BLaER1 (cell line): ENCODE results near the gene CELF5.
"Not testable (repeated sequence)": the region's sequence is repeated elsewhere in the genome, so short reads cannot be mapped to it uniquely, and the experiment has no call there.

Experiments
- H3K27ac ChIP-seq: shearing (Covaris generic); formaldehyde crosslinking; 2 replicates; pipeline ENCODE4 v1.8.1; 2022
- H3K27me3 ChIP-seq: shearing (Covaris generic); formaldehyde crosslinking; 2 replicates; pipeline ENCODE4 v1.8.1; 2022
- H3K36me3 ChIP-seq: shearing (Covaris generic); formaldehyde crosslinking; 2 replicates; pipeline ENCODE4 v1.8.1; 2022
- H3K4me1 ChIP-seq: shearing (Covaris generic); formaldehyde crosslinking; 2 replicates; pipeline ENCODE4 v1.8.1; 2022
- H3K4me2 ChIP-seq: shearing (Covaris generic); formaldehyde crosslinking; 2 replicates; pipeline ENCODE4 v1.8.1; 2022
- H3K4me3 ChIP-seq: shearing (Covaris generic); formaldehyde crosslinking; 2 replicates; pipeline ENCODE4 v1.8.1; 2022
- H3K9ac ChIP-seq: shearing (Covaris generic); formaldehyde crosslinking; 2 replicates; pipeline ENCODE4 v1.8.1; 2022
- H3K9me3 ChIP-seq: shearing (Covaris generic); formaldehyde crosslinking; 2 replicates; pipeline ENCODE4 v1.8.1; 2022
- H4K20me1 ChIP-seq: shearing (Covaris generic); formaldehyde crosslinking; 2 replicates; pipeline ENCODE4 v1.8.1; 2022
- Cebpa-rat ChIP-seq: shearing (Covaris generic); IDR thresholded peaks from 2 replicates; pipeline ENCODE4 v1.8.1; 2022

CELF5 gene

DNA sequence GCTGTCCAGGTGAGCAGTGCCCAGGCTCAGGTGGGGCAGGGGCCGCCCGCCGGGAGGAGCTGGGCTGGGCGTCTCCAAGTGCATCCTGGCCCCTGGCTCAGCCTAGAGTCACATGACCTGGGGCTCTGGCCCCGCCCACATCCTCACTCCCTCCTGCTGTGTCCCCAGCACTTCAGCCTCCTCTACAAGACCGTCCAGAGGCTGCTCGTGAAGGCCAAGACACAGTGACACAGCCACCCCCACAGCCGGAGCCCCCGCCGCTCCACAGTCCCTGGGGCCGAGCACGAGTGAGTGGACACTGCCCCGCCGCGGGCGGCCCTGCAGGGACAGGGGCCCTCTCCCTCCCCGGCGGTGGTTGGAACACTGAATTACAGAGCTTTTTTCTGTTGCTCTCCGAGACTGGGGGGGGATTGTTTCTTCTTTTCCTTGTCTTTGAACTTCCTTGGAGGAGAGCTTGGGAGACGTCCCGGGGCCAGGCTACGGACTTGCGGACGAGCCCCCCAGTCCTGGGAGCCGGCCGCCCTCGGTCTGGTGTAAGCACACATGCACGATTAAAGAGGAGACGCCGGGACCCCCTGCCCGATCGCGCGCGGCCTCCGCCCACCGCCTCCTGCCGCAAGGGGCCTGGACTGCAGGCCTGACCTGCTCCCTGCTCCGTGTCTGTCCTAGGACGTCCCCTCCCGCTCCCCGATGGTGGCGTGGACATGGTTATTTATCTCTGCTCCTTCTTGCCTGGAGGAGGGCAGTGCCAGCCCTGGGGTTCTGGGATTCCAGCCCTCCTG, 16.8 kb upstream of the CELF5 start:
- Histone ChIP-seq H3K9ac (no peak overlapping the region), H3K4me3 (no peak overlapping the region), H3K4me1 (peaks cover 14% of the 10 kb centered on the region), H3K27me3 (no peaks in the 10 kb centered on the region), H3K27ac (no peak overlapping the region), H4K20me1 (peaks cover 39% of the 10 kb centered on the region), H3K9me3 (no peaks in the 10 kb centered on the region), H3K4me2 (no peak overlapping the region), H3K36me3 (peaks cover 73% of the 10 kb centered on the region)
- no peak for TF ChIP-seq Cebpa-rat

DNA sequence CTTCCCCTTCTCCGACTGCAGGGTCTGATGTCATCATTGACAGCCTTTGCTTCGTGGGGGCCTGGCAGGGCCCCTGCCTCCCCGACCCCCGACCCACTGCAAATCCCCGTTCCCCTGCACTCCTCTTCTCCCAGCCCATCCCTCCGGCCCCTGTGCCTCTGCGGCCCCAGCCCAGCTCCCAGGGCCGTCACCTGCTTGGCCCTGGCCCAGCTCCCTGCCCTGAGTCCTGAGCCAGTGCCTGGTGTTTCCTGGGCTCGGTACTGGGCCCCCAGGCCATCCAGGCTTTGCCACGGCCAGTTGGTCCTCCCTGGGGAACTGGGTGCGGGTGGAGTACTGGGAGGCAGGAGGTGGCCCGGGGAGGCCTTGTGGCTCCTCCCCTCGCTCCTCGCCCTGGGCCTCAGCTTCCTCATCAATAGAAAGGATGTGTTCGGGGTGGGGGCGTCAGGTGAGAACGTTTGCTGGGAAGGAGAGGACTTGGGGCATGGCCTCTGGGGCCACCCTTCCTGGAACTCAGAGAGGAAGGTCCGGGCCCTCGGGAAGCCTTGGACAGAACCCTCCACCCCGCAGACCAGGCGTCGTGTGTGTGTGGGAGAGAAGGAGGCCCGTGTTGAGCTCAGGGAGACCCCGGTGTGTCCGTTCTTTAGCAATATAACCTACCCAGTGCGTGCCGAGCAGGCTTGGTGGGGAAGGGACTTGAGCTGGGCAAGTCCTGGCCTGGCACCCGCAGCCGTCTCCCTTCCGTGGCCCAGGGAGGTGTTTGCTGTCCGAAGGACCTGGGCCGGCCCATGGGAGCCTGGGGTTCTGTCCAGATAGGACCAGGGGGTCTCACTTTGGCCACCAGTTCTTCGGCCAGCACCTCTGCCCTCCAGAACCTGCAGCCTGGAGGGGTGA, 15.9 kb upstream of the CELF5 start:
- Histone ChIP-seq H3K4me2 (no peak overlapping the region), H4K20me1 (peaks cover 39% of the 10 kb centered on the region; the same call in 1 of the 2 replicates), H3K9ac (no peak overlapping the region), H3K4me3 (no peak overlapping the region), H3K27me3 (no peaks in the 10 kb centered on the region), H3K9me3 (no peaks in the 10 kb centered on the region), H3K4me1 (peaks cover 23% of the 10 kb centered on the region), H3K27ac (no peak overlapping the region), H3K36me3 (peaks cover 64% of the 10 kb centered on the region)
- no peak for TF ChIP-seq Cebpa-rat

DNA sequence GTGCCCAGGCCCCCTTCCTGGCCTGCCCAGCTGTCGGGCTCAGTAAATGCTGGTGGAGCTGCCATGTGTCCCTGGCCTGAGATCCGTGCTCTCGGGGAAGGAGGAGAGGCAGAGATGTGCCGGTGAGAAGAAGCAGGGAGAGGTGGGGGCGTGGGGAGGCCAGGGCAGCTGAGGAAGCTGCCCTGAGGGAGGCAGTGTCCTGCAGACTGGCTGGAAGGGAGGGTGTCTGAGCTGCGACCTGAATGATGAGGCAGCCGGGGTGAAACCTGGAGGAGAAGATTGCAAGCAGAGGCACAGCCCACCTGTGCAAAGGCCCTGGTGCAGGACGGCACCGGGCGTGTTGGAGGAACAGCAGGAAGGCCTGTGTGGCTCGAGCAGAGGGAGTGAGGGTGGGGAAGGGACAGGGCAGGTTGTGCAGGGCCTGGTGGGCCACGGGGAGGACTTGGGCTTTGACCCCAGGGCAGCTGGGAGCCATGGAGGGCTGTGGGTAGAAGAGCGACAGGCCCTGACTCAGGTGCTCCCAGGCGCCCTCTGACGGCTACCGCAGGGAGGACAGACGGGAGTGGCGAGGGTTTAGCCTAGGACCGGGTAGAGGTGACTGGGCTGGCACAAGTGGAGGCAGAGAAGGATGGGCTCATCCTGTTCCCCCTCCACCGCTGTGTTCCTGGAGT, 14.0 kb upstream of the CELF5 start:
- Histone ChIP-seq H3K4me2 (no peak overlapping the region), H4K20me1 (peaks cover 39% of the 10 kb centered on the region; the same call in 1 of the 2 replicates), H3K9me3 (no peaks in the 10 kb centered on the region), H3K9ac (no peak overlapping the region), H3K36me3 (peaks cover 56% of the 10 kb centered on the region), H3K27ac (no peak overlapping the region), H3K4me1 (peaks cover 29% of the 10 kb centered on the region), H3K27me3 (no peaks in the 10 kb centered on the region), H3K4me3 (no peak overlapping the region)
- no peak for TF ChIP-seq Cebpa-rat

DNA sequence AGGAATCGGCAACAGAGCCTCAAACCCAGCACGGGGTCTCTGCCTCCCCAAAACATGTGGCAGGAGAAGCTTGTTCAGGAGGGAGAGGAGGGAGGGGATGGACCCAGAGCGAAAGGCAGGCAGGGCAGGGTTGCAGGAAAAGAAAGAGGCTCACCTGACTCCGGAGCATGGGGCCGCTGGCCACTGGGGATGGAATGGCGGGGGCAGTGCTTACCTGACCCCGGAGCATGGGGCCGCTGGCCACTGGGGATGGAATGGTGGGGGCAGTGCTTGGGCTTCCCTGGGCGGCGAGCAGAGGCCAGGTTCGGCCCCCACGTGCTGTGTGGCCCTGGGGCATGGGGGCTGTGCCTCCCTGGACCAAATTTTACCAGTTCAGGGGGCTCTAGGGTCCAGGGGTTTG, 13.3 kb upstream of the CELF5 start:
- Histone ChIP-seq H3K27me3 (no peaks in the 10 kb centered on the region), H3K9ac (no peak overlapping the region), H3K27ac (no peak overlapping the region), H4K20me1 (peaks cover 39% of the 10 kb centered on the region; the same call in 1 of the 2 replicates), H3K4me3 (no peak overlapping the region), H3K4me2 (no peak overlapping the region), H3K36me3 (peaks cover 52% of the 10 kb centered on the region), H3K4me1 (peaks cover 29% of the 10 kb centered on the region), H3K9me3 (no peaks in the 10 kb centered on the region)
- no peak for TF ChIP-seq Cebpa-rat

DNA sequence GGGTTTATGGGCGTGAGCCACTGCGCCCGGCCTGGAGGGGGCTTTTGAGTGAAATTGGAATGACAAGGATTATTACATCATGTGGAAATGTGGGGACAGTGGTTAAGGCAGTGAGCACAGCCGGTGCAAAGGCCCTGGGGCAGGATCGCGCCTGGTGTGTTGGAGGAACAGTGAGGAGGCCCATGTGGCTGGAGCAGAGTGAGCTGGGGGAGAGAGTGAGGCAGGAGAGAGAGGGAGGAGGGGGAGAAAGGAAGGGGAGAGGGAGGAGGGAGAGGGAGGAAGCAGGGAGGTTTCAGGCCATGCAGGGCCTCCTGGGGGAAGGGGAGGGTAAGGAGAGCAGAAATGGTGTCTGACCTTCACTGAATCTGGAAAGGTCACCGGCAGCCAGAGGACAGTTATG, 11.3 kb upstream of the CELF5 start:
- H3K36me3 ChIP-seq: peaks cover 32% of the 10 kb centered on the region
- no peaks in the 10 kb centered on the region for H3K27me3 ChIP-seq
- H3K4me2 ChIP-seq: peak overlapping the region; percentile 66
- H4K20me1 ChIP-seq: peaks cover 26% of the 10 kb centered on the region; the same call in 1 of the 2 replicates
- no peak overlapping the region for H3K4me3 ChIP-seq
- TF ChIP-seq Cebpa-rat: no peak
- H3K27ac ChIP-seq: peak overlapping the region; percentile 55; the same call in 1 of the 2 replicates
- H3K4me1 ChIP-seq: peaks cover 29% of the 10 kb centered on the region
- no peaks in the 10 kb centered on the region for H3K9me3 ChIP-seq
- 0 out of 2 replicates have a peak overlapping the region, but pooled peaks have one; percentile 8 for H3K9ac ChIP-seq

DNA sequence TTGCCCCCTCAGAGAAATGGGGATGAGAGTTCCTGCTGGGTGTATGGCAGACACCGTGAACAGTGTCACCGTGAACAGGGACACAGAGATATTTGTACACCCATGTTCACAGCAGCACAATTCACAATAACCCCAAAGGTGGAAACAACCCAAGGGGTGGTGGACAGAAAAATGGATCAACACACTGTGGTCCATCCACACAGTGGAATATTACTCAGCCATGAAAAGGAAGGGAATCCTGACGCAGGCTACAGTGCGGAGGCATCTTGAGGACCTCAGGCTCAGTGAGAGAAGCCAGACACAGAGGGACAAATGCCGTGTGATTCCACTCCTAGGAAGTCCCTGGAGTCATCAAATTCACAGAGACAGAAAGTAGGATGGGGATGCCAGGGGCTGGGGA, 7.6 kb upstream of the CELF5 start:
- Histone ChIP-seq H3K27ac (no peak overlapping the region), H3K4me2 (no peak overlapping the region), H3K9me3 (no peaks in the 10 kb centered on the region), H3K4me1 (peaks cover 37% of the 10 kb centered on the region), H3K4me3 (no peak overlapping the region), H3K9ac (no peak overlapping the region), H4K20me1 (no peaks in the 10 kb centered on the region), H3K27me3 (no peaks in the 10 kb centered on the region), H3K36me3 (peaks cover 12% of the 10 kb centered on the region; the same call in 1 of the 2 replicates)
- TF ChIP-seq Cebpa-rat: no peak

DNA sequence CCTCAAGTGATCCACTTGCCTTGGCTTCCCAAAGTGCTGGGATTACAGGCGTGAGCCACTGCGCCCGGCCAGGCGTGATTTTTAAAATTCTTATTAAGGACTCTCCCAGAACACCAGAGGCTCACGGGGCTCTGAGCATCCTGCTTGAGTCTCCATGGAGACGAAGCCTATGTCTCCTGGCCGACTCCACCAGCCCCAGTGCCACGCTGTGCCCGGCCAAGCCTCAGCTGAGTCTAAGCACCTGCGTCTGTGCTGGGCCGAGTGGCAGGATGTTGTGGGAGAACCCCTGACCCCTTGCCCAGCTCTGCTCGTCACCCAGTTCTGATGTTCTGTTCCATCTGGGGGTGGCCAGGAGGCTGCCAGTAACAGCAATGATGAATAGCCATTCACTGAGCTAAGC, 3.9 kb upstream of the CELF5 start:
- H3K4me1 ChIP-seq: peaks cover 20% of the 10 kb centered on the region
- no peaks in the 10 kb centered on the region for H4K20me1 ChIP-seq
- TF ChIP-seq Cebpa-rat: no peak

DNA sequence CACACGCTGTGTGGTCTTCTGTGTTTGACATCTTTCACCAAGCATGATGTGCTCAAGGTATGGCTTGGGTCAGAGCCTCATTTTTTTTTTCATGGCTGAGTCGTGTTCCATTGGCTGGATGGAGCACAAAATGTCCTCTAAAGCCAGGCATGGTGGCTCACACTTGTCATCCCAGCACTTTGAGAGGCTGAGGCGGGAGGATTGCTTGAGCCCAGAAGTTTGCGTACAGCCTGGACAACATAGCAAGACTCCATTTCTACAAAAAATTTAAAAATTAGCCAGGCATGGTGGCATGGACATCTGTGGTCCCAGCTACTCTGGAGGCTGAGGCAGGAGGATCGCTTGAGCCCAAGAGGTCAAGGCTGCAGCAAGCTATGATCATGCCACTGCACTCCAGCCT, 2.9 kb upstream of the CELF5 start:
- not testable (repeated sequence) for H3K9me3 ChIP-seq, H3K36me3 ChIP-seq, H3K4me2 ChIP-seq, H3K4me3 ChIP-seq, H3K9ac ChIP-seq, H3K27ac ChIP-seq, H4K20me1 ChIP-seq, H3K27me3 ChIP-seq
- H3K4me1 ChIP-seq: peaks cover 30% of the 10 kb centered on the region

More for the DNA sequence above, 3.9 kb upstream of the CELF5 start:
- no peak overlapping the region for H3K4me3 ChIP-seq
- peaks cover 1% of the 10 kb centered on the region; the same call in 1 of the 2 replicates for H3K27me3 ChIP-seq
- no peaks in the 10 kb centered on the region; the same call in 1 of the 2 replicates for H3K36me3 ChIP-seq
- 0 out of 2 replicates have a peak overlapping the region, but pooled peaks have one; percentile 17 for H3K4me2 ChIP-seq
- no peaks in the 10 kb centered on the region for H3K9me3 ChIP-seq
- H3K9ac ChIP-seq: no peak overlapping the region
- H3K27ac ChIP-seq: no peak overlapping the region

DNA sequence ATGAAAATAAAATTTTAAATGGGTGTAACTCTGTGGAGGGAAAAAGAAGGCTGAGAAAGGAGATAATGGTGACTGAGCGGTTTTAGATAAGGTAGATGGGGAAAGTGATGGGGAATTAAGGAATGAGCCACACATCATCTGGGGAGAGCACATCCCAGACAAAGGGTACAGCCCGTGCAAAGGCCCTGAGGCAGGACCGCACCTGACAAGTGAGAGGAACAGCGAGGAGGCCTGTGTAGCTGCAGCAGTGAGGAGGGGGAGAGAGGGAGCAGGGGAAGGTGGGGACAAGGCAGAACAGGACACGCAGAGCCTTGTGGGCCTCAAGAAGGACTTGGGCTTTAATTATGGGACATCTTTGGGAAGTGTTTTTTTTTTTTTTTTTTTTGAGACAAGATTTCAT, 1.8 kb upstream of the CELF5 start:
- Histone ChIP-seq H4K20me1 (peaks cover 17% of the 10 kb centered on the region; the same call in 1 of the 2 replicates), H3K4me3 (no peak overlapping the region), H3K9me3 (no peaks in the 10 kb centered on the region), H3K4me2 (no peak overlapping the region), H3K27me3 (peaks cover 11% of the 10 kb centered on the region; the same call in 1 of the 2 replicates), H3K27ac (no peak overlapping the region), H3K36me3 (no peaks in the 10 kb centered on the region), H3K4me1 (peaks cover 40% of the 10 kb centered on the region), H3K9ac (no peak overlapping the region)
- TF ChIP-seq Cebpa-rat: no peak
